Large intestine (tissue), 3 donors: ENCODE data around the gene CHMP4B. TPM values are rescaled to one million over a fixed set of nuclear protein-coding genes. Genes with fewer than 3 reads are reported as not detected.
A peak's percentile ranks its signal among the peaks of the same experiment; 100 is the strongest.

Experiments
- DNase-seq, 2 donors: peaks; one replicate each; pipeline versions ENCODE4 v3.0.0 to v3.0.0-alpha.2; 2013
- H3K27ac ChIP-seq: one replicate; pipeline ENCODE4 v1.5.1; 2013; ENCODE audit warnings: low read length
- H3K27me3 ChIP-seq: 2 replicates; pipeline ENCODE4 v1.6.1; 2013; ENCODE audit warnings: low read length; ENCODE audit not compliant: control insufficient read depth, insufficient read depth
- H3K36me3 ChIP-seq: 2 replicates; pipeline ENCODE4 v1.6.1; 2013; ENCODE audit warnings: low read length; ENCODE audit not compliant: control insufficient read depth, insufficient read depth
- H3K4me1 ChIP-seq: one replicate; pipeline ENCODE4 v1.6.1; 2013; ENCODE audit warnings: low read length; ENCODE audit not compliant: control insufficient read depth, insufficient read depth
- H3K4me3 ChIP-seq: one replicate; pipeline ENCODE4 v1.5.1; 2013; ENCODE audit warnings: low read length
- H3K9me3 ChIP-seq: one replicate; pipeline ENCODE4 v1.6.1; 2013; ENCODE audit warnings: mild to moderate bottlenecking, low read depth, low read length, moderate library complexity; ENCODE audit not compliant: control insufficient read depth
- WGBS: methylation state at CpG from one replicate; pipeline ENCODE4 v1.1.5; 2013; ENCODE audit warnings: low lambda C conversion rate; ENCODE audit not compliant: insufficient coverage; 5-methylcytosine and 5-hydroxymethylcytosine counted together
- polyA plus RNA-seq: library from polyadenylated mRNA; unstranded; fragments of 120-200 nt; gene quantifications from one replicate; pipeline ENCODE4 v1.2.1, GENCODE V29; 2013

Gene CHMP4B
- polyA plus RNA-seq, 1 donor, result 98.5 TPM

GRCh38 chr20:33859751-33860150 is 48.6 kb downstream of the CHMP4B start:
- Histone ChIP-seq H3K4me3 (no peak overlapping the region), H3K27ac (no peak overlapping the region), H3K36me3 (peaks cover 19% of the 10 kb centered on the region), H3K9me3 (no peaks in the 10 kb centered on the region), H3K27me3 (no peaks in the 10 kb centered on the region), H3K4me1 (no peaks in the 10 kb centered on the region)
- WGBS, result no CpG with 5 or more reads among the region's 3 CpGs
- DNase-seq, result no peak

- H3K27me3 ChIP-seq, result no peaks in the 10 kb centered on the region
- H3K27ac ChIP-seq, result no peak overlapping the region
- no peak overlapping the region for H3K4me3 ChIP-seq
- H3K36me3 ChIP-seq, result peaks cover 10% of the 10 kb centered on the region
- H3K4me1 ChIP-seq, result no peaks in the 10 kb centered on the region
- no peaks in the 10 kb centered on the region for H3K9me3 ChIP-seq
- WGBS, result no CpG with 5 or more reads among the region's 9 CpGs
- DNase-seq, result no peak
Measured at GRCh38 chr20:33861458-33861857, 50.3 kb downstream of the CHMP4B start.

DNA sequence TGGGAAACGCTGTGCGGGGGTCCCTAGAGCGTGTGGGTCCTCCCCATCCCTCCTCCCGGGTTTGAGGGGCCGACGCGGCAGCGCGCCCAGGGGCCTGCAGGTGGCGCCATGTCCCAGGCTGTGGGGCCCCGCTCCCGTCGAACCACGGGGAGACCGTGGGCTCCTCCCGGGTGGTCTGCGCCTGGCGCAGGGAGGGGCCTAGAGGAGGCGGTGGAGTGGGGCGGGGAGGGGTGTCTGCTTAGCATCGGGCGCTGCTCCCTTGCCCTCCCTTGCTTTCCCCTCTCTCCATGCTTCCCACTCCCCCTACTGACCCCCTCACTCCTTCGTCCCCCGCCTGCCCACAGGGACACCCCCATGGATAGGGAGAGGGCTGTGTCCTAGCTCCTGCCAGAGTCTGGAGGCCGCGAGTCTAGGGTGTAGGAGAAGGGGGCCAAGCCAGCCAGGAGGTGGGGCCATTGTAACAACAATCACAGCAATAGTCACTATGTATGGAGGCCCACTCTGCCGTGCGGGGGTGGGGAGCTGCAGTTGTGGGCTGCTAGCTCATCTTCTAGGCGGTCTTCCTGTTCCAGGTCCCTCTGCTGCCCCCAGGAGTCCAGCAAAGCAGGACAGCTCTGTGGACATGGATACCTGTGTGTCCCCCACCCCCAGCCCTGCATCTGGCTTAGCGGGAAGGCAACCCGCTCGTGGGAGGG is 51.7 kb downstream of the CHMP4B start:
- WGBS, result no CpG with 5 or more reads among the region's 32 CpGs
- Histone ChIP-seq H3K27ac (no peak overlapping the region), H3K4me3 (no peak overlapping the region), H3K27me3 (no peaks in the 10 kb centered on the region), H3K4me1 (no peaks in the 10 kb centered on the region), H3K9me3 (no peaks in the 10 kb centered on the region), H3K36me3 (no peaks in the 10 kb centered on the region)
- DNase-seq, result peak; percentile 48 to 50

DNA sequence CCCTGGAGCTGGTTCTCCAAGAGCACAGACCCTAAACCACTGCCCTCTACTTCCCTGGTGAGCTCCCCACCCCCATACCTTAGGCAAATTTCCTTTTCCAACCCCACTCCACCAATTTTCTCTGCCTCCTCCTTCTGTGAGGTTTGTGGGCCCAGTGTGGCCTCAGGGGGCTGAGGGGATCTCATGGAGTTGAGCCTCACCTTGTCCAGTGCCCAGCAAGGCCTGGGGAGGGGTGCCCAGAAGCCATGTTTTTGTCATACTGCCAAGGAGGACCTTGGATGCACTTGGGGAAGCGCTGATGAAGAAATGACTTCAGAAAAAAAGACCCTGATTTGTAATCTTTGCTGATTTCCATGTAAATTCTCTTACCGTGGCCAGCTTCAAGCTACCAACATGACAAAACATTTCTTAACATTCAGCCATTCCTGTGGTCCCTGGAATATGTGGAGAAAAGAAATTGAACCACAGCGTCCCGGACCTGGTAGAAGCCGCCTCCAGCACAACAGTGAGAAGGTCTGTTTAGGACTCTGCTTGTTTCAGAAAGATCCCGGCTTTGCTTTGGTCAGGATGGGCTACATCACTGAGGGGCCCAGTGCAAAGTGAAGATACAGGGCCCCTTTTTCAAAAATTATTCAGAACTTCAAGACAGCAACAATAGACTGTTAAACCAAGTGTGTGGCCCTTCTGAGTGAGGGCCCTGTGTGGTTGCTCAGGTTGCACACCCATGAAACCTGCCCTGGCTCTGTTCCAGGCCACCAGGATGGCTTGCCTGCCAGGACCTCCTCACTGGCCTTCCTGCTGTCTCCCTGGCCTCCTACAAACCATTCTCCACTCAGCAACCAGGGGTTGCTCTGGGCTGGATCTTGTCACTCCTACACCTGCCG is 52.5 kb downstream of the CHMP4B start:
- H3K4me3 ChIP-seq, result no peak overlapping the region
- H3K27me3 ChIP-seq, result no peaks in the 10 kb centered on the region
- no peaks in the 10 kb centered on the region for H3K9me3 ChIP-seq
- DNase-seq, result no peak
- H3K27ac ChIP-seq, result no peak overlapping the region
- H3K36me3 ChIP-seq, result no peaks in the 10 kb centered on the region
- WGBS, result no CpG with 5 or more reads among the region's 7 CpGs
- no peaks in the 10 kb centered on the region for H3K4me1 ChIP-seq

GRCh38 chr20:33864324-33864963 is 53.3 kb downstream of the CHMP4B start:
- Histone ChIP-seq H3K9me3 (no peaks in the 10 kb centered on the region), H3K4me1 (no peaks in the 10 kb centered on the region), H3K27me3 (no peaks in the 10 kb centered on the region), H3K36me3 (no peaks in the 10 kb centered on the region), H3K27ac (no peak overlapping the region), H3K4me3 (no peak overlapping the region)
- no peak for DNase-seq
- 80% methylated on average over 1 of the region's 15 CpGs for WGBS

- DNase-seq, result no peak
- no peaks in the 10 kb centered on the region for H3K27me3 ChIP-seq
- no CpG with 5 or more reads among the region's 13 CpGs for WGBS
- no peak overlapping the region for H3K4me3 ChIP-seq
- H3K27ac ChIP-seq, result no peak overlapping the region
- H3K36me3 ChIP-seq, result no peaks in the 10 kb centered on the region
- H3K9me3 ChIP-seq, result no peaks in the 10 kb centered on the region
- H3K4me1 ChIP-seq, result no peaks in the 10 kb centered on the region
Measured at GRCh38 chr20:33865761-33866370, 54.7 kb downstream of the CHMP4B start.

GRCh38 chr20:33866398-33867100 is 55.4 kb downstream of the CHMP4B start:
- WGBS, result no CpG with 5 or more reads among the region's 11 CpGs
- DNase-seq, result no peak
- Histone ChIP-seq H3K27ac (no peak overlapping the region), H3K4me3 (no peak overlapping the region), H3K4me1 (no peaks in the 10 kb centered on the region), H3K36me3 (no peaks in the 10 kb centered on the region), H3K27me3 (no peaks in the 10 kb centered on the region), H3K9me3 (no peaks in the 10 kb centered on the region)

GRCh38 chr20:33868042-33868441 is 56.9 kb downstream of the CHMP4B start:
- Histone ChIP-seq H3K4me1 (no peaks in the 10 kb centered on the region), H3K27me3 (no peaks in the 10 kb centered on the region), H3K27ac (no peak overlapping the region), H3K36me3 (no peaks in the 10 kb centered on the region), H3K9me3 (no peaks in the 10 kb centered on the region), H3K4me3 (no peak overlapping the region)
- DNase-seq, result no peak
- no CpG with 5 or more reads among the region's 7 CpGs for WGBS

- no CpG with 5 or more reads among the region's 6 CpGs for WGBS
- H3K27me3 ChIP-seq, result no peaks in the 10 kb centered on the region
- H3K4me3 ChIP-seq, result no peak overlapping the region
- DNase-seq, result no peak
- no peaks in the 10 kb centered on the region for H3K4me1 ChIP-seq
- no peaks in the 10 kb centered on the region for H3K36me3 ChIP-seq
- H3K9me3 ChIP-seq, result no peaks in the 10 kb centered on the region
- H3K27ac ChIP-seq, result no peak overlapping the region
Measured at GRCh38 chr20:33868595-33868994, 57.4 kb downstream of the CHMP4B start.

- Histone ChIP-seq H3K9me3 (no peaks in the 10 kb centered on the region), H3K4me3 (no peak overlapping the region), H3K27me3 (no peaks in the 10 kb centered on the region), H3K36me3 (no peaks in the 10 kb centered on the region), H3K27ac (no peak overlapping the region), H3K4me1 (no peaks in the 10 kb centered on the region)
- DNase-seq, result no peak
- WGBS, result 60% methylated on average over 1 of the region's 5 CpGs
Measured at GRCh38 chr20:33869283-33869682, 58.1 kb downstream of the CHMP4B start.
